Measurements from ENCODE around the gene RGS3. TPM values are rescaled to one million over a fixed set of nuclear protein-coding genes. Genes with fewer than 3 reads are reported as not detected.
A peak's percentile ranks its signal among the peaks of the same experiment; 100 is the strongest.

The RGS3 gene
- total RNA-seq, 1 donor from 2014 or later: 26.3 TPM

DNA sequence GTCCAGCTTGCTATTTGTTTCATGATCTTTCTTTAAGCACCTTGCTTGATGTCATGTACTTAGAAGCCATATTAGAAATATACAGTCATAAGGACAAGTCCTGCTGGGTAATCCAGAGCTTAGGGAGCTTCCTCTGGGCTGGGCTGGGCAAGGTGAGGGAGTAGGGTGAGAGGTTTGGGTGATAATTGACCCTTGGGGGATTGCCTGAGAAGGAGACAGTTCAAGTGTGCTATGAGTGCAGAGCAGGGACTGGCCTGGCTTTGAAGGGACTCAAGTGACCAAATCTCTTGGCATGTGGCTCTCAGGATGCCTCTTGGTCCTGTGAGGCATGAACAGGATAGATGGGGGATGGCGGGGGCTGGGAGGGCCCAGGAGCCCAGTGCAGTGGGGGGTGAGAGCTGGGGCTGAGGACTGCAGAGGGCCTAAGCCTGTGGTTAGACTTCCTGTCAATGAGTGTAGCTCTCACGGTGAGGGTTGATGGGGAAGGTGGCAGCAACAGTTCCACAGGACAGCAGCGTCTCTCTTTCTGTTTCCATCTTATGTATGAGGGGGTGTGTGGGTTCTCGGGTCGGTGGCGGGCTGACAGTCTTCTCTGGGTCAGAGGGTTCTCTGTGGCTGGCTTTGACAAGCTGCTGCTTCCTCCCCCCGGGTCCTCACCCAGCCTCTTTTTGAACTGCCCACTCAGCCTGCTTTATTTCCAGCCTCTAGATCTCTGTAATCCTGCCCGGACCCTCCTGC is 53.5 kb downstream of the RGS3 start:
- DNase-seq (ENCODE audit: low spot score in 2 of 2, unreplicated experiment in 2 of 2): no peak
- Mint-ChIP-seq H3K27ac (peak overlapping the region; percentile 34), H3K9me3 (no peaks in the 10 kb centered on the region), H3K36me3 (peaks cover 2% of the 10 kb centered on the region), H3K4me1 (peaks cover 1% of the 10 kb centered on the region), H3K27me3 (ENCODE audit: low read depth) (no peaks in the 10 kb centered on the region), H3K4me3 (no peak overlapping the region)
- TF ChIP-seq, protein P1, sequence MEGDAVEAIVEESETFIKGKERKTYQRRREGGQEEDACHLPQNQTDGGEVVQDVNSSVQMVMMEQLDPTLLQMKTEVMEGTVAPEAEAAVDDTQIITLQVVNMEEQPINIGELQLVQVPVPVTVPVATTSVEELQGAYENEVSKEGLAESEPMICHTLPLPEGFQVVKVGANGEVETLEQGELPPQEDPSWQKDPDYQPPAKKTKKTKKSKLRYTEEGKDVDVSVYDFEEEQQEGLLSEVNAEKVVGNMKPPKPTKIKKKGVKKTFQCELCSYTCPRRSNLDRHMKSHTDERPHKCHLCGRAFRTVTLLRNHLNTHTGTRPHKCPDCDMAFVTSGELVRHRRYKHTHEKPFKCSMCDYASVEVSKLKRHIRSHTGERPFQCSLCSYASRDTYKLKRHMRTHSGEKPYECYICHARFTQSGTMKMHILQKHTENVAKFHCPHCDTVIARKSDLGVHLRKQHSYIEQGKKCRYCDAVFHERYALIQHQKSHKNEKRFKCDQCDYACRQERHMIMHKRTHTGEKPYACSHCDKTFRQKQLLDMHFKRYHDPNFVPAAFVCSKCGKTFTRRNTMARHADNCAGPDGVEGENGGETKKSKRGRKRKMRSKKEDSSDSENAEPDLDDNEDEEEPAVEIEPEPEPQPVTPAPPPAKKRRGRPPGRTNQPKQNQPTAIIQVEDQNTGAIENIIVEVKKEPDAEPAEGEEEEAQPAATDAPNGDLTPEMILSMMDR (IDR thresholded peaks at IDR 0.05; ENCODE audit: unreplicated experiment): no peak

- H3K9me3 Mint-ChIP-seq: no peaks in the 10 kb centered on the region
- no peak for DNase-seq (ENCODE audit: low spot score in 2 of 2, unreplicated experiment in 2 of 2)
- peaks cover 8% of the 10 kb centered on the region for H3K4me1 Mint-ChIP-seq
- no peak overlapping the region for H3K27ac Mint-ChIP-seq
- TF ChIP-seq, protein P1 (IDR thresholded peaks at IDR 0.05; ENCODE audit: unreplicated experiment): no peak
- H3K27me3 Mint-ChIP-seq (ENCODE audit: low read depth): no peaks in the 10 kb centered on the region
- peaks cover 2% of the 10 kb centered on the region for H3K36me3 Mint-ChIP-seq
- no peak overlapping the region for H3K4me3 Mint-ChIP-seq
Observed at GRCh38 chr9:113519426-113520108, 56.0 kb downstream of the RGS3 start.

GRCh38 chr9:113520109-113520642 is 56.6 kb downstream of the RGS3 start:
- H3K27me3 Mint-ChIP-seq (ENCODE audit: low read depth): no peaks in the 10 kb centered on the region
- no peak overlapping the region for H3K27ac Mint-ChIP-seq
- TF ChIP-seq, protein P1 (IDR thresholded peaks at IDR 0.05; ENCODE audit: unreplicated experiment): no peak
- DNase-seq (ENCODE audit: low spot score in 2 of 2, unreplicated experiment in 2 of 2): no peak
- no peaks in the 10 kb centered on the region for H3K9me3 Mint-ChIP-seq
- peaks cover 2% of the 10 kb centered on the region for H3K36me3 Mint-ChIP-seq
- no peak overlapping the region for H3K4me3 Mint-ChIP-seq
- peaks cover 8% of the 10 kb centered on the region for H3K4me1 Mint-ChIP-seq

- no peak for DNase-seq (ENCODE audit: low spot score in 2 of 2, unreplicated experiment in 2 of 2)
- Mint-ChIP-seq H3K4me3 (no peak overlapping the region), H3K27ac (no peak overlapping the region), H3K9me3 (no peaks in the 10 kb centered on the region), H3K4me1 (peaks cover 8% of the 10 kb centered on the region), H3K36me3 (peaks cover 2% of the 10 kb centered on the region), H3K27me3 (ENCODE audit: low read depth) (no peaks in the 10 kb centered on the region)
- TF ChIP-seq, protein P1 (IDR thresholded peaks at IDR 0.05; ENCODE audit: unreplicated experiment): no peak
Observed at GRCh38 chr9:113521693-113522255, 58.2 kb downstream of the RGS3 start.

DNA sequence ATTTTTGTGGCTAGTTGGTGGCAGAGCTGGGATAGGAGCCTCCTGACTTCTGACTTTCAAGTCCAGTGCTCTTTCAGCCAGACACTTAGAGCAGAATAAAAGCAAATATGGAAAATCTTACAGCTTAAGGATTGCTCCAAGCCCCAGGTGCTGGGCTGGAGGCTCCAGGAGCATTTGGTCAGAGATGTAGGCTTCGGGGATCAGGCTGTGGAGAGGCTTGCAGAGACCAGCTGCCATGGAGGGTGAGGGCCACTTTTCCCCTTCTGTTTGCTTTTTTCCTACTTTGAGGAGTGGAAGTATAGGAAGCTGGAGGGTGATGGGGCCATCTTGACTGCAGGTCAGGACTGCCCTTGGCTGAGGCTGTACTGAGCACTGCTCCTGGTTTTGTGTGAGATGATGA is 58.9 kb downstream of the RGS3 start:
- Mint-ChIP-seq H3K27me3 (ENCODE audit: low read depth) (no peaks in the 10 kb centered on the region), H3K4me1 (peaks cover 8% of the 10 kb centered on the region), H3K27ac (no peak overlapping the region), H3K36me3 (peaks cover 2% of the 10 kb centered on the region), H3K4me3 (no peak overlapping the region), H3K9me3 (no peaks in the 10 kb centered on the region)
- TF ChIP-seq, protein P1 (IDR thresholded peaks at IDR 0.05; ENCODE audit: unreplicated experiment): no peak
- DNase-seq (ENCODE audit: low spot score in 2 of 2, unreplicated experiment in 2 of 2): no peak
